Spleen (tissue), 11 donors: ENCODE measurements around the gene MSMP. TPM values are rescaled to one million over a fixed set of nuclear protein-coding genes. Genes with fewer than 3 reads are reported as not detected.
A peak's percentile ranks its signal among the peaks of the same experiment; 100 is the strongest.

Source experiments
- DNase-seq: peaks from one replicate; pipeline ENCODE4 v3.0.0-alpha.2; 2020
- H3K27ac ChIP-seq, 8 donors: fragments of 200-600 bp; sonication (generic) in 7 of 8; 1 replicate in 4 of 8; 2 replicates in 4 of 8; pipeline versions ENCODE4 v1.5.0 to v1.8.0; 2016 to 2021; ENCODE audit warnings: inconsistent platforms in 4 of 8, mild to moderate bottlenecking in 4 of 8, moderate library complexity in 1 of 8
- H3K27me3 ChIP-seq, 7 donors: fragments of 200-600 bp; sonication (generic) in 6 of 7; replicated peaks in 1 of 7; 1 replicate in 4 of 7; 2 replicates in 3 of 7; pipeline versions ENCODE4 v1.5.0 to v1.8.0; 2016 to 2021; ENCODE audit warnings: inconsistent platforms in 3 of 7, mild to moderate bottlenecking in 1 of 7
- H3K36me3 ChIP-seq, 6 donors: fragments of 200-600 bp; sonication (generic) in 5 of 6; 1 replicate in 4 of 6; 2 replicates in 2 of 6; pipeline versions ENCODE4 v1.5.0 to v1.8.0; 2016 to 2021; ENCODE audit warnings: inconsistent platforms in 2 of 6
- H3K4me1 ChIP-seq, 6 donors: fragments of 200-600 bp; sonication (generic) in 5 of 6; 1 replicate in 3 of 6; 2 replicates in 3 of 6; pipeline versions ENCODE4 v1.5.0 to v1.8.0; 2016 to 2021; ENCODE audit warnings: inconsistent platforms in 3 of 6
- H3K4me3 ChIP-seq, 8 donors: fragments of 200-600 bp; sonication (generic) in 7 of 8; 1 replicate in 4 of 8; 2 replicates in 4 of 8; pipeline versions ENCODE4 v1.5.0 to v1.8.0; 2016 to 2021; ENCODE audit warnings: inconsistent platforms in 4 of 8, mild to moderate bottlenecking in 4 of 8, moderate library complexity in 2 of 8
- H3K9me3 ChIP-seq, 8 donors: fragments of 200-600 bp; sonication (generic) in 7 of 8; 1 replicate in 4 of 8; 2 replicates in 4 of 8; pipeline versions ENCODE4 v1.5.0 to v1.8.0; 2016 to 2021; ENCODE audit warnings: inconsistent platforms in 4 of 8
- CTCF ChIP-seq, 11 experiments: fragments of 200-600 bp in 7 of 11; fragments of 450-650 bp in 4 of 11; sonication (generic) in 4 of 11; IDR thresholded peaks in 8 of 11; conservative IDR thresholded peaks in 3 of 11; 1 replicate in 7 of 11; 2 replicates in 4 of 11; pipeline versions ENCODE4 v1.4.0 to v1.8.0; 2016 to 2021; ENCODE audit warnings: antibody characterized with exemption in 11 of 11, inconsistent platforms in 4 of 11, mild to moderate bottlenecking in 1 of 11
- POLR2A ChIP-seq, 3 donors: fragments of 450-650 bp; IDR thresholded peaks; one replicate each; pipeline ENCODE4 v1.5.1; 2017; ENCODE audit warnings: antibody characterized with exemption in 3 of 3, mild to moderate bottlenecking in 1 of 3
- POLR2AphosphoS5 ChIP-seq, 3 donors: sonication (generic); formaldehyde crosslinking; IDR thresholded peaks; one replicate each; pipeline ENCODE4 v1.5.1; 2017; ENCODE audit warnings: antibody characterized with exemption in 3 of 3
- WGBS, 5 donors: extraction: QIAGEN DNeasy Blood & Tissue Kit in 3 of 5; methylation state at CpG; one replicate each; pipeline versions ENCODE4 v1.1.5 to v1.1.7; 2013 to 2018; 5-methylcytosine and 5-hydroxymethylcytosine counted together
- intact Hi-C: fragments of 100-400 bp; cut with DNase I; formaldehyde crosslinking; loops from one replicate; pipeline ENCODE4 v1.15.0; 2023; ENCODE audit warnings: low total_unique reads
- polyA plus RNA-seq, 3 donors: library from polyadenylated mRNA; stranded (reverse); fragments of 200-250 nt; gene quantifications; one replicate each; pipeline ENCODE4 v1.2.1, GENCODE V29; 2013
- total RNA-seq, 7 donors: library from RNA; depleted of rRNA in 3 of 7; stranded (reverse); fragments of >200 nt in 3 of 7; fragmentation: NEBNext Ultra II Directional in 4 of 7; extraction: Animal tissue kit (Norgen Biotek cat#: 25700) in 4 of 7; gene quantifications; one replicate each; pipeline versions ENCODE4 v1.1.0 to v1.2.1, GENCODE V29; 2016 to 2021
- donor health status: healthy with polysubstance abuse.
- donor health status: DM: no; HTN: no; CAD: no; lungs with moderate emphysema.
- donor health status: DM: no; HTN: no; CAD: no.
- donor health status: Bipolar disorder and iron deficiency.
- donor health status: healthy.
- donor health status: DM: no; HTN: no; CAD: no.
- donor health status: DM: yes; HTN: yes; CAD: no.

Gene MSMP
- total and polyA plus RNA-seq, 10 donors, result 0.58 to 1.6 (median 0.63) TPM; not detected in 7

- WGBS, 5 donors, result 86 to 96% (median 93%) methylated on average over 22 to 34 of the region's 34 CpGs
- Histone ChIP-seq H3K27ac (peak overlapping the region in 2 of 8 donors; percentile 58 to 60), H3K27me3 (peaks cover 0 to 12% (median 0%) of the 10 kb centered on the region in 7 donors), H3K4me1 (peaks cover 7 to 22% (median 14%) of the 10 kb centered on the region in 6 donors), H3K4me3 (peak overlapping the region in 4 of 8 donors; percentile 17 to 62 (median 34)), H3K9me3 (no peaks in the 10 kb centered on the region), H3K36me3 (peaks cover 0 to 21% (median 1%) of the 10 kb centered on the region in 6 donors)
- no peak for DNase-seq
- intact Hi-C loops, result no loop called here
- TF ChIP-seq POLR2A (IDR thresholded peaks at IDR 0.05), result no peak
- no peak for TF ChIP-seq POLR2AphosphoS5 (IDR thresholded peaks at IDR 0.05)
- no peak for TF ChIP-seq CTCF (IDR thresholded peaks at IDR 0.05 in 8 of 11, conservative IDR thresholded peaks at IDR 0.05 in 3 of 11)
These were observed 38.1 kb upstream of the MSMP start for GRCh38 chr9:35792024-35792813.

- TF ChIP-seq POLR2AphosphoS5 (IDR thresholded peaks at IDR 0.05) (peak in 1 of 3 donors; percentile 17), POLR2A (IDR thresholded peaks at IDR 0.05) (no peak), CTCF (IDR thresholded peaks at IDR 0.05 in 8 of 11, conservative IDR thresholded peaks at IDR 0.05 in 3 of 11) (peak in 1 of 11 experiments; percentile 29)
- H3K4me1 ChIP-seq, result peaks cover 7 to 22% (median 14%) of the 10 kb centered on the region in 6 donors
- no peaks in the 10 kb centered on the region for H3K9me3 ChIP-seq
- H3K27me3 ChIP-seq, result peaks cover 0 to 12% (median 0%) of the 10 kb centered on the region in 7 donors
- WGBS, 5 donors, result 9 to 74% (median 23%) methylated on average over 47 to 64 of the region's 64 CpGs
- peak within 1 kb of the TSS in 5 of 8 donors; percentile 25 to 60 (median 34) for H3K27ac ChIP-seq
- intact Hi-C loops, result loop anchor here (2.0 kb wide), 1 partner anchor 91 kb away; no protein-coding TSS in a partner anchor
- H3K36me3 ChIP-seq, result peaks cover 0 to 29% (median 3%) of the 10 kb centered on the region in 6 donors
- peak within 1 kb of the TSS in 5 of 8 donors; percentile 17 to 62 (median 32) for H3K4me3 ChIP-seq
- DNase-seq, result no peak
These were observed 37.3 kb upstream of the MSMP start, which contains the start of gene NPR2 for GRCh38 chr9:35791297-35791921. Gene NPR2, plus strand, starts transcription at chr9:35791591. Its CDS starts 818 bp downstream, at chr9:35792409.

GRCh38 chr9:35790385-35791296, 36.6 kb upstream of the MSMP start:
- WGBS, 5 donors, result 51 to 66% (median 56%) methylated on average over 37 of the region's 37 CpGs
- H3K4me1 ChIP-seq, result peaks cover 7 to 22% (median 14%) of the 10 kb centered on the region in 6 donors
- no peaks in the 10 kb centered on the region for H3K9me3 ChIP-seq
- intact Hi-C loops, result loop anchor here (2.0 kb wide), 1 partner anchor 92 kb away; no protein-coding TSS in a partner anchor
- no peak for DNase-seq
- TF ChIP-seq CTCF (IDR thresholded peaks at IDR 0.05 in 8 of 11, conservative IDR thresholded peaks at IDR 0.05 in 3 of 11) (peak; percentile 65 to 95 (median 82)), POLR2A (IDR thresholded peaks at IDR 0.05) (no peak), POLR2AphosphoS5 (IDR thresholded peaks at IDR 0.05) (peak in 1 of 3 donors; percentile 13)
- H3K27ac ChIP-seq, result peak overlapping the region in 5 of 8 donors; percentile 25 to 60 (median 34)
- peaks cover 0 to 35% (median 3%) of the 10 kb centered on the region in 6 donors for H3K36me3 ChIP-seq
- peaks cover 0 to 12% (median 0%) of the 10 kb centered on the region in 7 donors for H3K27me3 ChIP-seq
- peak overlapping the region in 3 of 8 donors; percentile 32 to 62 (median 44) for H3K4me3 ChIP-seq
